Stimulated activated CD8-positive, alpha-beta memory T cell treated with anti-CD3 and anti-CD28 coated beads, Interleukin-4, amount 100 ng/mL, for 4 hours (primary cell): ENCODE measurements around the gene SLC52A1.
"Not testable (repeated sequence)": the region's sequence is repeated elsewhere in the genome, so short reads cannot be mapped to it uniquely, and the experiment has no call there.

Experiments
- DNase-seq, 2 donors: peaks; one replicate each; pipeline ENCODE4 v3.0.0-alpha.2; 2020; ENCODE audit warnings: low read depth in 2 of 2, low spot score in 1 of 2

Gene SLC52A1

GRCh38 chr17:5031365-5032082 is 3.7 kb downstream of the SLC52A1 start:
- DNase-seq, result peak; percentile 74 to 76

DNA sequence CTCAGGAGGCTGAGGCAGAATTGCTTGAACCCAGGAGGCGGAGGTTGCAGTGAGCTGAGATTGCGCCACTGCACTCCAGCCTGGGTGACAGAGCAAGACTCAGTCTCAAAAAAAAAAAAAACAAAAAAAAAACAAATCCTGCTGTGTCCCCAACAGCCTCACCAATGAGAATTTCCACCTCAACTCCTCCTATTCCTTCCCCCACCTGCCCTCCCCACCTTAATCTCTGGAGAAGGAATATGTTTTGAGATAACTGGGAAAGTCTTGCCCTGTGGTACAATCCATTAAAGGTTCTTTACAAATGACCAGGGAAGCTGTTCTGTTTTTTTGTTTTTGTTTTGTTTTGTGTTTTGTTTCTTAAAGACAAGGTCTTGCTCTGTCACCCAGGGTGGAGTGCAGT is 5.1 kb downstream of the SLC52A1 start:
- not testable (repeated sequence) for DNase-seq

- no peak for DNase-seq
Observed at GRCh38 chr17:5027916-5028315, 7.3 kb downstream of the SLC52A1 start.

GRCh38 chr17:5027299-5027698 is 7.9 kb downstream of the SLC52A1 start:
- no peak for DNase-seq

DNA sequence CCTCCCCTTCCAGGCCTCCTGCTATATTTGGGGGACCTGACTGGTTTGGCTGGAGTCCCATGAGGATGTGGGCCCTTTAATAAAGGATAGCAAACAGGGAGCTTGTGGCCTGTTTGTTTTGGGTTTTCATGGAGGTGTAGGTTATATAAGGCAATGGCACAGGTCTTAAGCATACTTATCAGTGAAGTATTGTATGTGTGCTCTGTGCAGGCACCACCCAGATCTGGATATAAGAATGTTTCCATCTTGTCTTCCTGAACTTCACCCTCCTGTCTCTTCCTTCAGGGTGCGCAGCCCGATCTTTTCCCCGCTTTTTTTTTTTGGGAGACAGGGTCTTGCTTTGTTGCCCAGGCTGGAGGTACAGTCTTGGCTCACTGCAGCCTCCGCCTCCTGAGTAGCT is 10.6 kb downstream of the SLC52A1 start:
- DNase-seq, result no peak

GRCh38 chr17:5023588-5024147 is 11.6 kb downstream of the SLC52A1 start:
- DNase-seq, result no peak

GRCh38 chr17:5022171-5022711 is 13.0 kb downstream of the SLC52A1 start:
- no peak for DNase-seq

DNA sequence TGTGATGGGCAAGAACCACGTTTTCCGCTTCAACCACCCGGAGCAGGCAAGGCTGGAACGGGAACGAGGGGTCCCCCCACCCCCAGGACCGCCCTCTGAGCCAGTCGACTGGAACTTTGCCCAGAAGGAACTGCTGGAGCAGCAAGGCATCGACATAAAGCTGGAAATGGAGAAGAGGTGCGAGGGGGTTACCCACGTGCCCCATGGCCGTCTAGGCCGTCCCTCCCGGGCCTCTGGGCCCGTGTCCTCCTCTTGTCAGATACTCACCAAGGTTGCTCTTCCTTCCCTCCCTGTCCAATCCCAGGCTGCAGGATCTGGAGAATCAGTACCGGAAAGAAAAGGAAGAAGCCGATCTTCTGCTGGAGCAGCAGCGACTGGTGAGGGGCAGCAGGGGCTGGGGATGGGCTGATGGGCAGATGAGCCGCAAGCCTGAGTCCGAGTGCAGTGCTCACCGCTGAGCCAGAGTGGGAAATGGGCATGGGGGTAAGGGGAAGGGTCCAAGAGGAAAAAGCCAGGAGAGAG is 14.7 kb downstream of the SLC52A1 start:
- no peak for DNase-seq

GRCh38 chr17:5019475-5019956 is 15.7 kb downstream of the SLC52A1 start:
- DNase-seq, result peak in 1 of 2 donors; percentile 38

- DNase-seq, result no peak
Observed at GRCh38 chr17:5014357-5014756, 20.9 kb downstream of the SLC52A1 start.

DNA sequence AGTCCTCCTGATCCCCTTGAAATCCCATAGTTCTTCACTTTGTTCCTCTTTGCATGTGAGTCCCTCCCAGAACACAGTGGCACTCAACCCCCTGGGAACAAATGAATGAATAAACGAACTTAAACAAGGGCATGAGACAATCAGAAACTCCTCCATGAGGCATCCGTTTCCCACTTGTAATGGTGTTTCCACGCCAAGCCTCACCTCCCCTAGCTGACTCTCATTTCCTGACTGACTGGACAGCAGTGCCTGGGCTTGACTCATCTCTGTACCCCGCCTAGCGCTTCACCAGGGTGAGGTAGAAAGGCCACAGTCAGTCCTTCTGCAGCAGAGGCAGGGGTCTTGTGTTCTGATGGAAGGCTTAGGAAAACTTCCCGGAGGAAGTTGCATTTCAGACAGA is 23.3 kb downstream of the SLC52A1 start:
- no peak for DNase-seq

- DNase-seq, result no peak
Observed at GRCh38 chr17:5003214-5003867, 31.9 kb downstream of the SLC52A1 start.

DNA sequence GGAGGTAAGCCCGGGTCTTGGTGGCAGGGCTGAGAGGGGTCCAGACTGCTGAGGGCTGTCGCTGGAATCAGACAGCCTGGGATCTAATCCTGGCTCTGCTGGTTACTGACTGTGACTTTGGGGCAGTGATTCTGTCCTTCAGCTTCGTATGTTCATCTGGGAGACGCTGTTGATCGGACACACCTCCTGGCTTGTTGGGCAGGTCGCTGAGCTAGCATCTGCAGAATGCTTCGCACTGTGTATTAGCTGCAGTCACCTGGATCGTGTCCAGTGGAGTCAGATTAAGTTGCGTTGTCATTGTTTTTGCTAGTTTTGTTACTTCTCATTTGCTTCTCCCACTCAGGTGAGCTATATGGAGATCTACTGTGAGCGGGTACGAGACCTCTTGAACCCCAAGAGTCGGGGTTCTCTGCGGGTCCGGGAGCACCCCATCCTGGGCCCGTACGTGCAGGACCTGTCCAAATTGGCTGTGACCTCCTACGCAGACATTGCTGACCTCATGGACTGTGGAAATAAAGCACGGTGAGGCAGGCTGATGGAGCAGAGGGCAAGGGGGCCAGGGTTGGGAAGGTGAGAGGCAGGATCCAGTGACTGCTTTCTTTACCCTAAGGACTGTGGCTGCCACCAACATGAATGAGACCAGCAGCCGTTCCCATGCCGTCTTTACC is 33.0 kb downstream of the SLC52A1 start:
- no peak for DNase-seq

DNA sequence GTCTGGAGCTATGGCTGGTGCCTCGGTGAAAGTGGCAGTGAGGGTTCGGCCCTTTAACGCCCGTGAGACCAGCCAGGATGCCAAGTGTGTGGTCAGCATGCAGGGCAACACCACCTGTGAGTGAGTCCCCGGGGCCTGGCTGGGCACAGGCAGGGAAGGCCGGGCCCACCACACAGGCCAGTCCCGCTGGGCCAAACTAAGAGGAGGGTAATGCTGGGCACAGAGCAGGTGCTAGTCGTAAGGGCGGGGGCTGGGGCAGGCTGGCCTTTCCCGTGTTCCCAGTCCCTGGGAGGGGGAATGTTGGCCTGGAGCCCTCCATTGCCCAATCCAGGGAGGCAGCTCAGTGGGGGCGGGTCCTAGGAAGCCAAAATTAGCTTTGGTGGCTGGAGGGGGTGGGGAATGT is 35.0 kb downstream of the SLC52A1 start:
- no peak for DNase-seq

DNA sequence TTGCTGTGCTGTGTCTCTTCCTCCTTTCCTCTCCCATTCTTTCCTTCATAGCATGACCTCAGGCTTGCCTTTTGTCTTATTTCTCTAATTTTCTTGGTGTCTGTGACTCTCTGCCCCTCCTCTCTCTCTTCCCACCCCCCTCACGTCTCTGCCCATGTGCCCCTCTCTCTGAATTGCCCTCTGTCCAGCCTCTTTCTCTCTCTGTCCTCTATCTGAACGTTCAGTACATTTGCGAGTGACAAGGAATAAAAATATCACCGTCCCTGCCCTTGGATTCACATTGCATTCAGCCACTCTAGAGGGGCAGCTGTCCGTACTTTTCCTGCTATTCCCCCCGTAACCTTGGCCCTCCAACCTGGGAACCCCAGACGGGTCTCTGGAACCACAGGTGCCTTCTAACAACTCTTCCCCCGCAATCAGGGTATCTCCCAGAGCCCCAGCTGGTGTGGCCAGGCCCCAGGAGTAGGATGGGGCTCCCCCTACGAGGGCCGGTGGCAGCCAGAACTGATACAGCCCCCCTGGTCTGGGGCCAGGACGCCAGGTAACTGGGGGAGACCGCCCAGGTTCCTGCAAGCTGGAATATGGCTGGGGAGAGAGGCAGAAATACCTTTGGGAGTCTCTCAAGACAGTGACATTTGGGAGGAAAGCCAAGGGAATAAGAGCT is 35.7 kb downstream of the SLC52A1 start:
- no peak for DNase-seq

DNA sequence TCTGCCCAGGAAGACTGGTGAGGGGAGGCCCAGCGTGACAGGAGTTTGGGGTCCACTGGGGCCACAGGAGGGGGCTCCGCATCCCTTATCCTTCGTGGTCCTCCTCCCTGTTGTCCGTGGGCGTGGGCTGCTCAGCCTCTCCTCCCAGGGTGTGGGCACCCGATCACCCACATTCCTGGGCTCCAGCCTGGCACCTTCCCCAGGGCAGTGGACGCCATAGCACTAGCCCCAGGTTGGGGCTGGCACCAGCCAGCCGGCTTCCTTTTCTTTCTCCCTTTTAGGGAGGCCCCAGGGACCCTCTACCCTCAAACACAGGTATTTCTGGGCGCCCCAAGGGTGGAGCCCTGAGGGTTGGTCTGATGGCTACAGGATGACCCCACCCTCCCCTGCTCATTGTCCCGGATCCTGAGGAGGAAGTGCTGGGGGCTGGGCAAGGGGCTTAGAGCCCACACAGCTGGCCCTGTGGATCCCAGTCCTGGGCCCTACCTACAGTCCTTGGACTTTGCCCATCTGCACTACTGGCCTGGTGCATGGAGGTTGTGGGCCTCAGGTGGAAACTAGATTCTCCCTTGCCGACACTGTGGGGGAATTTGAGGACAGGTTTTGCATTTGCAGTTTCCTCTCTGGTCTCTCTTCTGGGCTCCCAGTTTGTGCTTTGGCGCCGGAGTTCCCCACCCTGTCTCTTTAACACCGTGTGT is 36.3 kb downstream of the SLC52A1 start:
- DNase-seq, result no peak

- no peak for DNase-seq
Observed at GRCh38 chr17:4998027-4998731, 37.0 kb downstream of the SLC52A1 start.

DNA sequence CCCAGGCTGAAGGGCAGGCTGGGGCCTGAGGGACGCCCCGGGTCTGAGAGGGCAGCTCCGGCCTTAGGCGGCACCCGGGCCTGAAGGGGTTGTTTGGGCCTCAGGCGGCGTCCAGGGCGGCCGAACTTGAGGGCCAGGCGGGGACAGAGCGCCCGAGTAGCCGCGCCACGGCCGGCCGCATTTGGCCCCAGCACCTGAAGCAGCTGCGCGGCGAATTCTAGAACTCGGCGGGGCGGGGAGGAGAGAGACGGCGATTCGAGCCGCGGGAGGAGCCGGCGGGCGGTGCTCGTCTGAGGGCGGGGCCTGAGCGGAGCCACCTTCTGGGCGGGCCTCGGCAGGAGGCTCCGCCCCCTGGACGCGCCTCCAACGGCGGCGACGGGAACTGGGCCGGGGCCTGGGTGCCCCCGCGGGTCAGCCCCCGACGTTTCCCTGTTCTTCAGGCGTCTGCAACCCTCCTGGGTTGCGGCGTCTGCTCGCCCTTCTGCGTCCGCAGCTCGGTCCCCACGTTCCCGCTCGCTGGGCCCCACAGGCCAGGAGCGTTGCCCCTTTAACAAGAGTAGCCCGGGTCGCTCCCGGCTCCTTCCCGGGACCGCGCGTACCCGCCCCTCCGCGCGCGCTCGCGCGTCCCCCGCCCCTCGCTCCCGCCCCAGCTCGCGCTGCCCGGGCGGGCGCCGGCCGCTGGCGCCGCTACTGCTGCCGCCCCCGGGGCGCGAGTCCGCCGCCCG is 37.8 kb downstream of the SLC52A1 start, which contains the start of the genes INCA1 and KIF1C:
TSS of gene INCA1 (minus strand) at position 221 of the 725 bp plus-strand sequence. CDS start 3,085 bp downstream, outside the sequence.
TSS of gene KIF1C (plus strand) at position 649 of the 725 bp plus-strand sequence. CDS start 2,297 bp downstream, outside the sequence.
- peak; percentile 77 to 80 for DNase-seq
